ENCODE measurements around the gene PIGV.
"Not testable (repeated sequence)": the region's sequence is repeated elsewhere in the genome, so short reads cannot be mapped to it uniquely, and the experiment has no call there.

PIGV gene

DNA sequence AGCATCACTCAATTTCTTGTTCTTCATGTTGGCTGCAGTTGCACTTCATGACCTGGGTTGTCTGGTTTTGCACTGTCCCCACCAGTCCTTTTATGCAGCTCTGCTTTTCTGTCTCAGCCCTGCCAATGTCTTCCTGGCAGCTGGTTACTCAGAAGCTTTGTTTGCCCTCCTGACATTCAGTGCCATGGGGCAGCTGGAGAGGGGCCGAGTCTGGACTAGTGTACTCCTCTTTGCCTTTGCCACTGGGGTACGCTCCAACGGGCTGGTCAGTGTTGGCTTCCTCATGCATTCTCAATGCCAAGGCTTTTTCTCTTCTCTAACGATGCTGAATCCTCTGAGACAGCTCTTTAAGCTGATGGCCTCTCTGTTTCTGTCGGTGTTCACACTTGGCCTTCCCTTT, 6.6 kb downstream of the PIGV start:
- H3K27ac ChIP-seq: no peak overlapping the region
- TF ChIP-seq ZFX (IDR thresholded peaks at IDR 0.05): no peak
- TF ChIP-seq, protein P1, sequence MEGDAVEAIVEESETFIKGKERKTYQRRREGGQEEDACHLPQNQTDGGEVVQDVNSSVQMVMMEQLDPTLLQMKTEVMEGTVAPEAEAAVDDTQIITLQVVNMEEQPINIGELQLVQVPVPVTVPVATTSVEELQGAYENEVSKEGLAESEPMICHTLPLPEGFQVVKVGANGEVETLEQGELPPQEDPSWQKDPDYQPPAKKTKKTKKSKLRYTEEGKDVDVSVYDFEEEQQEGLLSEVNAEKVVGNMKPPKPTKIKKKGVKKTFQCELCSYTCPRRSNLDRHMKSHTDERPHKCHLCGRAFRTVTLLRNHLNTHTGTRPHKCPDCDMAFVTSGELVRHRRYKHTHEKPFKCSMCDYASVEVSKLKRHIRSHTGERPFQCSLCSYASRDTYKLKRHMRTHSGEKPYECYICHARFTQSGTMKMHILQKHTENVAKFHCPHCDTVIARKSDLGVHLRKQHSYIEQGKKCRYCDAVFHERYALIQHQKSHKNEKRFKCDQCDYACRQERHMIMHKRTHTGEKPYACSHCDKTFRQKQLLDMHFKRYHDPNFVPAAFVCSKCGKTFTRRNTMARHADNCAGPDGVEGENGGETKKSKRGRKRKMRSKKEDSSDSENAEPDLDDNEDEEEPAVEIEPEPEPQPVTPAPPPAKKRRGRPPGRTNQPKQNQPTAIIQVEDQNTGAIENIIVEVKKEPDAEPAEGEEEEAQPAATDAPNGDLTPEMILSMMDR (conservative IDR thresholded peaks at IDR 0.05): no peak

DNA sequence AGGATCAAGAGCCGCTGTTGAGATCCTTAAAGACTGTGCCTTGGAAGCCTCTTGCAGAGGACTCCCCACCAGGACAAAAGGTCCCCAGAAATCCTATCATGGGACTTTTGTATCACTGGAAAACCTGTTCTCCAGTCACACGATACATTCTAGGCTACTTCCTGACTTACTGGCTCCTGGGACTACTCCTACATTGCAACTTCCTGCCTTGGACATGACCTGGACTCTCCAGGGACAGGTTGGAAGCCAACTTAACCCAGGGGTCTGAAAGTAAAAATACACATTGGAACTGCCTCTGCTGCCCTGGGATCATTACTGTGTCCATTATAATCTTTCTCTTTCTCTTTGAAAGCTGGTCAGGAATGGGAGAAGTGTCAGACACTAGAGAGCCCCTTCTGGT, 9.9 kb downstream of the PIGV start:
- TF ChIP-seq ZFX (IDR thresholded peaks at IDR 0.05): no peak
- TF ChIP-seq, protein P1 (conservative IDR thresholded peaks at IDR 0.05): no peak
- no peak overlapping the region for H3K27ac ChIP-seq

DNA sequence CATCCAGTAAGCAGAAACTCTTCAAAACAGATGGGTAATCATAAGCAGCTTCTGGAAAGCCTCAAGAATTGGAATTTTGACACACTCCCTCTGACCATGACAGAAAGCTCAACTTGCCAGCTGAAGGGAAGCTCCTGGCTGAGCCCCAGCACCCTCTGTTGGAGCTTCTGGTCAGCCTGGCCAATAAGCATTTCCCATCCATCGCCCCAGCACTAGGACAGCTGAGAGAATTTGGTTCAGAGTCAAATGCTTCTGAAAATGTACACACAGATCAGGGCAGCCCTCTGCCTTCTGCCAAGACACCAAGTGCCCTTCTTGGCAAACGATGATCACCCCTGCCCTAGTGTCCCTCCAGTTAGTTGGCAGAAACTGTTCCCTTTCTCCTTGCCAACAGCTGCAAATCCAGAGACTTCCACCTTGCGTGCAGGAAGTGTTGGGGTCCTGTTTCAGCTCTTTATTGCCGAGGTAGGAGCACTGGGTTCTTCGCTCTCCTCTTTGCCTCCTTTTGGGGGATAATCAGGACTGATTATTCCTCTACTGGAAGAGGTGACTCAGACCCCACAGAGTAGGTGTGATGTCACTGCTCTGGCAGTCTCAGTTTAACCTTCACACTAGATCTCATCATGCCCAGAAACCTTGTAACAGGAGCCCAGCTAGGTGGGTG, 11.9 kb downstream of the PIGV start:
- TF ChIP-seq, protein P1 (conservative IDR thresholded peaks at IDR 0.05): no peak
- H3K27ac ChIP-seq: peak overlapping the region; percentile 71

DNA sequence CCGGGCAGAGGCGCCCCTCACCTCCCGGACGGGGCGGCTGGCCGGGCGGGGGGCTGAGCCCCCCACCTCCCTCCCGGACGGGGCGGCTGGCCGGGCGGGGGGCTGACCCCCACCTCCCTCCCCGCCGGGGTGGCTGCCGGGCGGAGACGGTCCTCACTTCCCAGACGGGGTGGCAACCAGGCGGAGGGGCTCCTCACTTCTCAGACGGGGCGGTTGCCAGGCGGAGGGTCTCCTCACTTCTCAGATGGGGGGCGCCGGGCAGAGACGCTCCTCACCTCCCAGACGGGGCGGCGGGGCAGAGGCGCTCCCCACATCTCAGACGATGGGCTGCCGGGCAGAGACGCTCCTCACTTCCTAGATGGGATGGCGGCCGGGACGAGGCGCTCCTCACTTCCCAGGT, 16.2 kb downstream of the PIGV start:
- H3K27ac ChIP-seq: not testable (repeated sequence)

- H3K27ac ChIP-seq: not testable (repeated sequence)
These were observed 22.4 kb downstream of the PIGV start for GRCh38 chr1:26810105-26810504.

GRCh38 chr1:26811057-26811456, 23.3 kb downstream of the PIGV start:
- TF ChIP-seq, protein P1 (conservative IDR thresholded peaks at IDR 0.05): no peak

More at GRCh38 chr1:26810105-26810504, 22.4 kb downstream of the PIGV start:
- TF ChIP-seq, protein P1 (conservative IDR thresholded peaks at IDR 0.05): peak; percentile 86

DNA sequence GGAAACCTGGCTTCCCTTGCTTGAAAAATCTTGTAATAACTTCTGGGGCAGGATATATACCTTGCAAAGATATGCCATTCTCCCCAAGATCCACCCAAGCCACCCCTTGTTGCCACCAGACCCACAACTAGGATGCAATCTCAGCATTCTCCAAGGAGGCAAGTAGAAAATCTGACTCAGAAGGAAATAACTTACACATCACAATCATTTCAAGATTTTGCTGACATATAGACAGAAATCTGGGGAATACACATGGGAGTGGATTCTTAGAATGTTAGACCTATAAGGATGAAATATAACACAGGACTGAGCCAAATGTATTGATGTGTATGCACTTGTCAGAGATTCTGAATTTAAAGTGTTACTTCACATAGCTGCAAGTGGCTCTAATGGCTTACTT, 24.0 kb downstream of the PIGV start:
- H3K27ac ChIP-seq: no peak overlapping the region
- TF ChIP-seq, protein P1 (conservative IDR thresholded peaks at IDR 0.05): no peak

More at GRCh38 chr1:26811057-26811456, 23.3 kb downstream of the PIGV start:
- no peak overlapping the region for H3K27ac ChIP-seq

GRCh38 chr1:26814377-26814776, 26.6 kb downstream of the PIGV start:
- TF ChIP-seq, protein P1 (conservative IDR thresholded peaks at IDR 0.05): no peak
- no peak for TF ChIP-seq ZFX (IDR thresholded peaks at IDR 0.05)
- H3K27ac ChIP-seq: no peak overlapping the region

All from C4-2B (cell line).